Upper lobe of left lung (tissue), 4 donors: ENCODE results near the gene TOM1L2.

Source experiments
- EP300 ChIP-seq, 4 donors: sonication (generic); formaldehyde crosslinking; IDR thresholded peaks; one replicate each; pipeline ENCODE4 v1.5.1; 2017; ENCODE audit warnings: antibody characterized with exemption in 4 of 4, control low read depth in 2 of 4
- POLR2A ChIP-seq, 4 donors: fragments of 450-650 bp; IDR thresholded peaks; one replicate each; pipeline ENCODE4 v1.5.1; 2016 to 2017; ENCODE audit warnings: antibody characterized with exemption in 4 of 4, mild to moderate bottlenecking in 2 of 4
- TF ChIP-seq, protein P1 (sequence below), 6 experiments: fragments of 450-650 bp in 4 of 6; fragments of 200-600 bp in 2 of 6; sonication (generic) in 2 of 6; IDR thresholded peaks; one replicate each; pipeline ENCODE4 v1.5.1; 2016 to 2019; ENCODE audit warnings: antibody characterized with exemption in 6 of 6

DNA sequence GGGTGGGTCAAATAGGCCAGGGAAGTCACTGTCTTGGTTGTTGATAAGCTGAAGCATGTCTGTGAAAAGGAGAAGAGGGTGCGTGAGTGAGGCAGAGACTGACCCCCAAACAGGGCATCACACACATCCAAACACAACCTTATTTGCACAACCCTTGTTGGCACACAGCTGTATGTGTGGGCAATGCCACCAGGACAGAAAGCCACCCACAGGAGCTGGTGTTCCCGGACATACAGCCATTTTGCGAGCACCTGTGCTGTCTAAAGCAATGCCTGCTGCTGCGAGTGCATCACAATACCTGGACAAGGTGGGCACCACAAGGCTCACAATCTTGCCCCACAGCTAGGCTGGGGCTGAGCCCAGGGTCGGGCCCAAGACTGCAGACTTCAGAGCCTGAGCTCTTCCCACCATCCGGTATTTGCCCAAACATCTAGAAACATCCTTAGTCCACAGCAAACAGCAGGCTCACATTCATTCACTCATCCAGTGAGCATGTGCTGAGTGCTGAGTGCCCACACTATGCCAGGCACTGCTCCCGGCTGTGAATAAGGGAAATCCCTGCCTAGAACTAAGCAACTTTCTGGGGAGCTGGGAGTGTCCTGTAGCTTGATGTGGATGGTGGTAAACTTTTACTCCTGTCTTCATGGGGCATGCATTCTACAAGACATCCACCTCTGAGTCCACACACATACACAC, 151.6 kb downstream of the TOM1L2 start:
- TF ChIP-seq, protein P1, sequence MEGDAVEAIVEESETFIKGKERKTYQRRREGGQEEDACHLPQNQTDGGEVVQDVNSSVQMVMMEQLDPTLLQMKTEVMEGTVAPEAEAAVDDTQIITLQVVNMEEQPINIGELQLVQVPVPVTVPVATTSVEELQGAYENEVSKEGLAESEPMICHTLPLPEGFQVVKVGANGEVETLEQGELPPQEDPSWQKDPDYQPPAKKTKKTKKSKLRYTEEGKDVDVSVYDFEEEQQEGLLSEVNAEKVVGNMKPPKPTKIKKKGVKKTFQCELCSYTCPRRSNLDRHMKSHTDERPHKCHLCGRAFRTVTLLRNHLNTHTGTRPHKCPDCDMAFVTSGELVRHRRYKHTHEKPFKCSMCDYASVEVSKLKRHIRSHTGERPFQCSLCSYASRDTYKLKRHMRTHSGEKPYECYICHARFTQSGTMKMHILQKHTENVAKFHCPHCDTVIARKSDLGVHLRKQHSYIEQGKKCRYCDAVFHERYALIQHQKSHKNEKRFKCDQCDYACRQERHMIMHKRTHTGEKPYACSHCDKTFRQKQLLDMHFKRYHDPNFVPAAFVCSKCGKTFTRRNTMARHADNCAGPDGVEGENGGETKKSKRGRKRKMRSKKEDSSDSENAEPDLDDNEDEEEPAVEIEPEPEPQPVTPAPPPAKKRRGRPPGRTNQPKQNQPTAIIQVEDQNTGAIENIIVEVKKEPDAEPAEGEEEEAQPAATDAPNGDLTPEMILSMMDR (IDR thresholded peaks at IDR 0.05) = no peak
- TF ChIP-seq POLR2A (IDR thresholded peaks at IDR 0.05) (no peak), EP300 (IDR thresholded peaks at IDR 0.05) (no peak)
